ENCODE results near the gene TCF7L2.

TCF7L2 gene

GRCh38 chr10:113162960-113163359 is 212.9 kb downstream of the TCF7L2 start:
- DNase-seq (ENCODE audit: low read depth in 1 of 2, low spot score in 1 of 2) = no peak
- Histone ChIP-seq H3K4me3 (replicated peaks; ENCODE audit: insufficient read depth, low read length) (no peak overlapping the region), H3K27ac (replicated peaks) (no peak overlapping the region), H3K27me3 (ENCODE audit: insufficient read depth, poor library complexity, severe bottlenecking) (no peaks in the 10 kb centered on the region)
- no peak for TF ChIP-seq REST (IDR thresholded peaks at IDR 0.05; ENCODE audit: insufficient replicate concordance, low read depth)
- TF ChIP-seq POLR2AphosphoS5 (IDR thresholded peaks at IDR 0.05; ENCODE audit: low read depth) = no peak
- no peak for TF ChIP-seq SPI1 (IDR thresholded peaks at IDR 0.05; ENCODE audit: borderline replicate concordance, low read depth)
- no peak for TF ChIP-seq CTCF (IDR thresholded peaks at IDR 0.05; ENCODE audit: insufficient read depth, low read length)
- no peak for TF ChIP-seq GABPA (IDR thresholded peaks at IDR 0.05; ENCODE audit: low read depth)

DNA sequence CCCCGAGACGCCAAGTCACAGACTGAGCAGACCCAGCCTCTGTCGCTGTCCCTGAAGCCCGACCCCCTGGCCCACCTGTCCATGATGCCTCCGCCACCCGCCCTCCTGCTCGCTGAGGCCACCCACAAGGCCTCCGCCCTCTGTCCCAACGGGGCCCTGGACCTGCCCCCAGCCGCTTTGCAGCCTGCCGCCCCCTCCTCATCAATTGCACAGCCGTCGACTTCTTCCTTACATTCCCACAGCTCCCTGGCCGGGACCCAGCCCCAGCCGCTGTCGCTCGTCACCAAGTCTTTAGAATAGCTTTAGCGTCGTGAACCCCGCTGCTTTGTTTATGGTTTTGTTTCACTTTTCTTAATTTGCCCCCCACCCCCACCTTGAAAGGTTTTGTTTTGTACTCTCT is 215.6 kb downstream of the TCF7L2 start:
- DNase-seq (ENCODE audit: low read depth in 1 of 2, low spot score in 1 of 2) = no peak
- TF ChIP-seq GABPA (IDR thresholded peaks at IDR 0.05; ENCODE audit: low read depth) = no peak
- TF ChIP-seq SPI1 (IDR thresholded peaks at IDR 0.05; ENCODE audit: borderline replicate concordance, low read depth) = no peak
- no peak for TF ChIP-seq POLR2AphosphoS5 (IDR thresholded peaks at IDR 0.05; ENCODE audit: low read depth)
- no peak for TF ChIP-seq CTCF (IDR thresholded peaks at IDR 0.05; ENCODE audit: insufficient read depth, low read length)
- TF ChIP-seq REST (IDR thresholded peaks at IDR 0.05; ENCODE audit: insufficient replicate concordance, low read depth) = no peak
- H3K27ac ChIP-seq (replicated peaks) = no peak overlapping the region
- no peaks in the 10 kb centered on the region for H3K27me3 ChIP-seq (ENCODE audit: insufficient read depth, poor library complexity, severe bottlenecking)
- H3K4me3 ChIP-seq (replicated peaks; ENCODE audit: insufficient read depth, low read length) = no peak overlapping the region

DNA sequence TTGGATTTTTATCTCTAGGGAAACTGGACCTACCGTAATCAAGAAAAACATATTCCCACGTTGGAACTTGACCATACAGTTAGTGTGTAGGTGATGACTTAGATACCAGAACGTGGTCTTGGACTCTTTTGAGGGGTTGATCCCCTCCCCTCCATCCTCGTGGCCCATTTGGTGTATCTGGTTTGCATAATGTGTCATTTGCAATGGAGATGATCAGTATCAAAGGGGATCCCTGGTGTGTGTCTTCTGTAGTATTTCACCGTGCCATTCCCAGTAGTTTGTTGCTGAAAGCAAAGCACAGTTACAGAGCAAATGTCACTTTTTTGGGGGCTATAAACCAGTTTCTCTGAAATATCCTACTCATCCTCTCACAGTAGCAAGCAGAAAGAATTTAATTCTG is 217.7 kb downstream of the TCF7L2 start:
- H3K4me3 ChIP-seq (replicated peaks; ENCODE audit: insufficient read depth, low read length) = no peak overlapping the region
- DNase-seq (ENCODE audit: low read depth in 1 of 2, low spot score in 1 of 2) = no peak
- H3K27me3 ChIP-seq (ENCODE audit: insufficient read depth, poor library complexity, severe bottlenecking) = no peaks in the 10 kb centered on the region
- H3K27ac ChIP-seq (replicated peaks) = no peak overlapping the region
- TF ChIP-seq POLR2AphosphoS5 (IDR thresholded peaks at IDR 0.05; ENCODE audit: low read depth) (no peak), REST (IDR thresholded peaks at IDR 0.05; ENCODE audit: insufficient replicate concordance, low read depth) (no peak), GABPA (IDR thresholded peaks at IDR 0.05; ENCODE audit: low read depth) (no peak)

DNA sequence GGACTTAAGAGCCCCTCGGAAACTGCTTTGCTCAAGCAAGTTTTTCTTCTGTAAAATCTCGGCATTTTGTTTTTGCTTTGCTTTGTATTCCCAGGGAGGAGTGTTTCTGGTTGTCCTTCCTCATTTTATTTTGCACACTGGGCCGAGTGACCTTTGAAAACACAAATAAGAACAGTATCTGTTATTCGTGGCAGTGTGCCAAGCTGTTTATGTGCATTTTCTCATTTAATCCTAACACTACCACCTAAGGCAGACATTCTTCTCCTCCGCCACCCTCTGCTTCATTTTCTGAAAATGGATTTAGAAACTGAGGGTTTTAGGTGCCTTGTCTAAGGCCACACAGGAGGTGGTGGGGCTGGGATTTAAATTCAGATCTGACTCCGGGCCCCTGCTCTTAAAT is 218.5 kb downstream of the TCF7L2 start:
- TF ChIP-seq REST (IDR thresholded peaks at IDR 0.05; ENCODE audit: insufficient replicate concordance, low read depth) (no peak), GABPA (IDR thresholded peaks at IDR 0.05; ENCODE audit: low read depth) (no peak), POLR2AphosphoS5 (IDR thresholded peaks at IDR 0.05; ENCODE audit: low read depth) (no peak), CTCF (IDR thresholded peaks at IDR 0.05; ENCODE audit: insufficient read depth, low read length) (no peak), SPI1 (IDR thresholded peaks at IDR 0.05; ENCODE audit: borderline replicate concordance, low read depth) (no peak)
- Histone ChIP-seq H3K27ac (replicated peaks) (no peak overlapping the region), H3K4me3 (replicated peaks; ENCODE audit: insufficient read depth, low read length) (no peak overlapping the region), H3K27me3 (ENCODE audit: insufficient read depth, poor library complexity, severe bottlenecking) (no peaks in the 10 kb centered on the region)
- DNase-seq (ENCODE audit: low read depth in 1 of 2, low spot score in 1 of 2) = no peak
